HG03064 (cell line): ENCODE results near the gene TGFBRAP1.
"Not testable (repeated sequence)": the region's sequence is repeated elsewhere in the genome, so short reads cannot be mapped to it uniquely, and the experiment has no call there.

Experiments used
- ATAC-seq: cut with Tn5 transposase; IDR thresholded peaks from one replicate; pipeline ENCODE4 v1.9.1; 2021; ENCODE audit warnings: low read depth; ENCODE audit not compliant: unreplicated experiment

TGFBRAP1 gene

DNA sequence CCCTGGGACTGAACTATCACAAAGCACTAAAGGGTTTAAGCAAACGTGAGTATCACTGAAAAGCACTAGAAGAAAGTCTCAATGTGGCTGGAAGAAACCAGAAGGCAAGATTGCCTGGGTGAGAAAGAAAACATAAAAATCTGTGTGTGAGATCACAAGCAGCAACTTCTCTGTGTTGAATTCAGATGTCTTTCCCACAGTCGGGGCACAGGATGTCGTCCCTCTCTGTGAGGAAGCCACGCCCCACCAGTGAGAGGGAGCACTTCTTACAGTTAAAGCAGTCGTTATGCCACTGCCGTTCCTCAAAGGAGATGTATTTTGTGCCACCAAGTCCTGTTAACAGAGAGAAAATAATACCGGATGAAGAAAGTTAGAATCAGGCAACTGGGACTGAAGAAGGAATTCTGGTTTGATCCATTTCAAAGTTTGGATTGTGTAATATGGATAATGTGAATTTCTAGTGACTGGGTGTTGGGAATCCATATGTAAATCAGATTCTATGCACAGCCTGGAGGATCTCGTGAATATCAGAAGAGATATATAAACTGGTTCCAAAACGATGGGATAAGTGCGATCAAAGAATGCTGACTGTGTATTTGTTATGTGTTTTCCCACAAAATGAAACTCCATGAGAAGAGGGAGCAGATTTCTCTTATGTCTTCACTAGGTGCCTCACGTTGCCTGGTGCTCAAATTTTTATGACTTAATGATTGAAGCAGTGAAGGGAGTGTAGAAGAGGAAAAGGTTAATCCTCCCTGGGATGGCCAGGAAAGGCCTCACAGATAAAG lies 31.8 kb upstream of the TGFBRAP1 start:
- ATAC-seq = no peak

DNA sequence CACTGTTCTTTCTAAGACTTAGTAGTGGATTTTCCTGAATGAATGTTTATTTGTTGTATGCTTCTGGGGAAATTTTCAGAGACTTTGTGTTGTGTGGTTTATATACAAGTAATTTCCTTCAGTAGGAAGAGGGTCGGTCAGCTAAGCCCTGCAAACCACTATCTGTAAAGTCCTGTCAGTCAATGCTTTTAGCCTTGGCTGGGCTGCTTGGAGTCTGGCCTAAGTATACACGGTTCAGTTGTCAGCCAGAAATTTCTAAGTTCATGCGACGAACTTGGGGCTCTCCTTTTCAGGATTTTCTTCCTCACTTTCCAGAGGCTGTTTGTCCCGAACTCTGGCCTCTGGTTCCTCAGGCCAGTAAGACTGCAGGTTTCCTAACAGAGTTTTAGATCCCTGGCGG lies 29.1 kb upstream of the TGFBRAP1 start:
- ATAC-seq = no peak

DNA sequence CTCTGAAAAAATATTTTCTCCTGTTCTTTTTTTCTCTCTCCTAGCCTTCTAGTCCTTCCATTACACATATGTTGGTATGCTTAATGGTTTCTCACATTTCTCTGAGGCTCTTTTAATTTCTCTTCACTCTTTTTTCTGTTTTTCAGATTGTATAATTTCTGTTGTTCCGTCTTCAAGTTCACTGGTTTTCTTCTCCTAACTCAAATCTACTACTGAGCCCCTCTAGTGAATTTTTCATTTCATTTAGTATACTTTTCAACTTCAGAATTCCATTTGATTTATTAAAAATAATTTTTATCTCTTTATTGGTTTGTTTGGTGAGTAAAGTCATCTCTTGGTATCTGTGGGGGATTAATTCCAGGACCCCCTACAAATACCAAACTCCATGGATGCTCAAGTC lies 27.6 kb upstream of the TGFBRAP1 start:
- ATAC-seq = no peak

DNA sequence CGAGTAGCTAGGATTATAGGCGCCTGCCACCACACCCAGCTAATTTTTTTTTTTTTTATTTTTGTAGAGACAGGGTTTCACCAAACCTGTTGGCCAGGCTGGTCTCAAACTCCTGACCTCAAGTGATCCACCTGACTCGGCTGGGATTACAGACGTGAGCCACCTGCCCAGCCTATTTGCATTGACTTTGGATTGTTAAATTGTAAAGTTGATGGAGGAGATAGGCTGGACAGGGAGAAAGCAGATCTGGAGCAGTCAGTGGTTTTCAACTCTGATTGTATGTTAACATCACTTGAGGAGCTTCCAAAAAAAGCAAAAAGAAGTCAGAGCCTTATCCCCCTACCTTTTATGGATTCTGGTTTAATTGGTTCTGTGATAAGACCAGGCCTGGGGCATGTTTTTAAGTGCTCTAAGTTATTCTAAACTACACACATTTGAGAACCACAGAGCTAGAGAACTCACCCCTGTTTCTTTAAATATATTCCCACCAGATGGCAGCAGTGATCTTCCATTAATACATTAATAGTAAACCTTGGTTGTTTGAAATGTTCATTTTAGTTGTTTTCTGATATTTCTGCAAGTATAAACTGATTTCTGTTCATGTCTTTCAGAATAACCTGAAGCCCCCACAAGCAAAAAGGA lies 15.3 kb upstream of the TGFBRAP1 start:
- no peak for ATAC-seq

DNA sequence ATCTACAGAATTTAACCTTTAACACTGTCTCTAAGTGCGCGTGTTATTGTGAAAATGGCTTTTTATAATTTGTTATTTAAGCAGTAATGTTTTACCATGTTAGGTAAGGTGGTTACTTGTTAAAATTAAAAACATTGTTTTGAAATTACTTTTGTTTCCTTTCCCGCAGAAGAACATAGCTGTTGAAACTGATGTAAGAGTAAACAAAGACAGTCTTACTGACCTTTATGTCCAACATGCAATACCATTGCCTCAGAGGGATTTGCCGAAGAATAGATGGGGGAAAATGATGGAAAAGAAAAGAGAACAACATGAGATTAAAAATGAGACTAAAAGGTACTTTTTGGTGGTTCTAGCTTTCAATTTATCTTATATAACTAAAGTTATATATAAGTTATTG lies 9.9 kb upstream of the TGFBRAP1 start:
- ATAC-seq = no peak

DNA sequence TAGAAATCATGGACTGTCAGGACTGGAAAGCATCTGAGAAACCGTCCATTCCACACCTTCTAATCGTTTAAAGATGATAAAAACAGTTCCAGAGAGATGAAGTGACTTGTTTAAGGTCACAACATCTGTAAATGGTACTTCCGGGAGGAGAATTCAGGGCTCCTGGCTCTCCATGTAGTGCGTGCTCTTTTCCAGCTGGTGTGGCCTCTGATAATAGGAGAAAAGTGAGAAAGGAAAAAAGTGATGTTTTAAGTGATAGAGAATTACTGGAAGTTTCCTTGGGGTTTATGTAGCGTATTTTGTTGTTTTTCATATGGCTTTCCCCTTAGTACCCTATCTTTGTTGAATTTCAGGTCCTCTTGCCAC lies 8.5 kb upstream of the TGFBRAP1 start:
- peak; percentile 9 for ATAC-seq

DNA sequence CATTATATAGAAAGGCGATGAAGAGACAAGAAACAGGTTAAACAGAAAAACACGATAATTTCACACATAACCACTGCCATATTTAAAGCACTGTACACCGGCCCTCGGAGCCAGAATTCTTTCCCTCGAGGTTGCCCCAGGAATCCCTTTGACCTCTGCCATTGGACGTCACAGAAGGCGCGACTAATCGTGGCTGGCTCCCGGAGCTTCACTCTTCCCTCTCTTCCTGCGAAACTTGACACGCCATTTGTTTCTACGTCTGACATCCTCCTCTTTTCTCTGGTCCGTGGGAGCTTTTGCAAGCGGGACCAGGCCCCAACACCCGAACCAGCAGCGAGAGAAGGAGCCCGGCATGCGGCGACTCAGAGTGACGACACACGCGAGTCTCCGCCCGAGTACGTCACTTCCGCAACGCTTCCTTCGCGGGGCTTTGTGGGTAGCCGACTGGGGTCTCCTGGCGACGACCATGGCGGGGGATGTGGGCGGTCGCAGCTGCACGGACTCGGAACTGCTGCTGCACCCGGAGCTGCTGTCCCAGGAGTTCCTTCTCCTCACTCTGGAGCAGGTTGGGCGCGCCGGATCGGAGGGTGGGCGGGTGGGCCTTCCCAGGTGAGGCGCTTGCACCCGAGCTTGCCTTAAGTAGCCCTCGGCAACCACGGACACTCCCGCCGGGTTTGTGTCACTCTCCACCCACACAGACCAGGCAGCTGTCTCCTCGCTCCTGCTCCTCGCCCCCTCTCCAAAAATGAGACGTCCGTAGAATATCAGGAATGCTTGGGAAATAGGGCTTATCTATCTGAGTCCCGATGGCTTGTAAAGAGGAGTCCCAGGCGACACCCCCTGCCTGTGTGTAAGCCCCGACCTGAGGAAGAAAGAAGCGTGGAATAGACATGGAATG lies 7.8 kb upstream of the TGFBRAP1 start, which contains the start of gene C2orf49:
Gene C2orf49, plus strand, starts transcription at position 419 of the 898 bp plus-strand sequence. Its CDS starts 48 bp downstream, at position 467.
- peak; percentile 85 for ATAC-seq

DNA sequence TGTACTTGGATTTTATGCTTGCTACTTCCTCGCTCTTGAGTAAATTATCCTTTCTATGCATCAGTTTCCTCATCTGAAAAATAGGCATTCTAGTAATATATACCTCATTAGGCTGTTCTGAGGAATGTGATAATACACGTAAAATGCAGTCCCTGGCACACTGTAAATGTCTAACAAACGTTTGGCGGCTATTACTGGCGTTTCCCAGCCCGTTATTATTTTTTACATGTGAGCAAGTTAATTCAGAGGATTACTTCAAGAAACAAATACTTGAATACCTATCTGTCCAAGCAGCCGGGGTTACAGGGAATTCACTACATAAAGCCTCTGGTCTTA lies 7.2 kb upstream of the TGFBRAP1 start:
- ATAC-seq = no peak

DNA sequence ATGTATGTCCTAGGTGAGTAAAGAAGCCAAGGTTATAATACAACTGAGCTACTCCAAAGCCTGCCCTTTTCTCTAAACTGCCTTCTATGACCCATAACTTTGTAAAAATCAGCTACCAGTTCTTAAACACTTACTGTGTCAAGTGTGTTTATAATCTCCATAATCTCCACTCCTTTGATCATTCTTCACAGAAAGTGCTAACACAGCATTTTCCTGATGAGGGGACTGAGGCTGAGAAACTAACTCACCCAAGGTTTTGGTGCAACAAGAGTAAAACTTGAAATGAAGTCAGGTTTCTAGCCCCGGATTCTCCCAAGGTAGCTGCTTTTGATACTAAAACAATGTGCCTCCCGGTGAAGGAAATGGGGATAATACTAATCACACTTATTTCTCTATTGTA lies 5.9 kb upstream of the TGFBRAP1 start:
- no peak for ATAC-seq

DNA sequence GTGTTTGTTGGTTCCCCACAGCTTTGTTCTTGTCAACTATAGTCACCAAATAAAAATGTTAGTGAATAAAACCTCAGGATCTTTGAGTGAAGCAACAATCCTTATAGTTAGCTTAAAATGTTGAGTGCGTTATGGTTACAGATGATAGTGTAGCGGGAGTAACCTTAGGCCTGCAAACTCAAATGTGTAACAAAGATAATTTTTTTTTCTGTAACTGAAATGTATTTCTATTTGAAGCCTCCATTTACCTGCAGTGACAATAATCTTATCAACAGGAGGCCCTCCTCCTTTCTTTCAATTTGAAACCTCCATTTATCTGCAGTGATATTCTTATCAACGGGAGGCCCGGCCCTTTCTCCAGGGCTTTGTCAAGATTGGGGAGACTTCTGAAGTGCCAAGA lies 4.7 kb upstream of the TGFBRAP1 start:
- ATAC-seq = no peak

DNA sequence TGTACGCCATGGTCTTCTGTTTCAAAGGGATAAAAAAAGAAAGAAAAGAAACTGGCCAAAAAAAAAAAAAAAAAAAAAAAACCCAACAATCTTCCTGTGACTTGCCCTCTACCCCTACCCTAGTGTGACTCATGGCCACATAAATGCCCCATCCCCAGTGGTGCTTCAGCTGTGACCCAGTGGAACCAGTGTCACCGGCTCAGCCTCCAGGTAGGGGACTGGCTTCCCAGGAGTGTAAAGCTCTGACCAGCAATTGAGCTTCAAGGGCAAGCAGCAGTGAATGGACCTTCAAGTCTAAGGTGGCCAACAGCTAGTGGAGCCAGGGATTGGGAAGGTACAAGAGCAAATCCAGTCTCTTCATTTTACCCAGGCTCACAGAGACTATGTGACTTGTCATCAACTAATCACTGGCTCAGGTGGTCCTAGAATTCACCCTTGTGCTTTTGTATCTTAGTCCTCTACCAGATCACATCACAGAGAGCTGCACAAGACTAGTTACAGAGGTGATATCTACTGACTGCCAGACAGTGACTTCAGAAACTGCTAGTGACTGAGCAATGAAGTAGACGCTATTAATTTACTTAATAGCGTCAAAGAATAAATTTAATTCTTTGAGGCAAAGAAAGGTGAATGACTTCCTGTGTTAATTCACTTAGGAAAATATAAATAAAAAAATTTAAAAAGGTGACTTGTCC lies 1.3 kb upstream of the TGFBRAP1 start:
- ATAC-seq = no peak

DNA sequence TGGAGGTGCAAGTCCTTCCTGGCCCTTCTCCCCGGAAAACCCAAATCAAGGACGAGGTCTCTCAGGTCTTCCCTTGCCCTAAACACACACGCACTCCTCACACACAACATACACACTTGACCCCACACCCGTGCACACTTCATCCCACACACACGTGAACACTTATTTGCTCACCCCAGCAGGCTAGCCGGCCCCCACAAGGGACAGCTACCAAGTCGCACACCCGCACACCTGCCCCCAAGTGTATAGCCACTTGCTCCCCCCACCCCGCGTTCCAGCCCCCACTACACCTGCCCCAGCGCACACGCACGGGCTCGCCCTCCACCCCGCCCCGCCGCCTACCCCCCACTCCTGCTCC lies 359 bp downstream of the TGFBRAP1 start:
- peak; percentile 3 for ATAC-seq

DNA sequence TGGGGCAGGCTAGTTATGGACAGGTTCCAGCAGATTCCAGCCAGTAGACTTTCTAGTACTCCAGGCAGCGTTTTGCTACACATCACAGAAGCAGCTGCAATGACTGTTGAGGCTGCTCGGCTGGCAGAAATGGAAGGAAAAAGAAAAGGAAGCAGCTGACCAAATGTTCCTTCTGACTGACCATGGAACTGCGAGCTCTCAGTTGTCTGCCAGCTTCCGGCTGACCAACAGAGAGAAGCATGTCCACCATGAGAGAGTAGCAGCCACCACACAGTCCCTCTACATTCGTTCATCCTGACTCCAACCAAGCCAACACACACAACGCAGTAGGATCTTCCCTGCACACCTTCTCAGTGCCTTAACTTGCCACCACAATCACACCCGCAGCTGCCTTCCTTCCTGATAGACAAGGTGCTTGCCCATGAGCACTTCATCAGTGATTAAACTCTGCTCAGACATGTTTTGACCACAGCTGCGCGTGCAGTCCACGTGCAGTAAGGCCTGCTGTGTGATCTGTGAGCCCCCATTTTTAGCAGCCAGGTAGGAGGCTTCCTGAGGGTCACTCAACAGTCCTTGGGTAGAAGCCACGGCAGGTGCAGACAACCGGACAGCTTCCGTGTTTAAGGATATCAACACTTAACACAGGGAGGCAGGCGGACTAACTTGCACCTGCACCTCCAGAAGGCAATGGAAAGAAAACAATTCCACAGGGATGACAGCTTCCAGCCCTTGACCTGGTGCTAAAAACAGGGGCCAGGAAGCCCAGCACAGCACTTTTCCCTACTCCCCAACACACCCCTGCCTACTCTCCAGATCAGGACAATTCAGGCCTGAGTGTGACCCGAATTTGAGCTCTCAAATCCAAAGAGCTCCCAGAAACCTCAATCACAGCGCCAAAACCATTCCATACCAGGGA lies 996 bp downstream of the TGFBRAP1 start:
- no peak for ATAC-seq

DNA sequence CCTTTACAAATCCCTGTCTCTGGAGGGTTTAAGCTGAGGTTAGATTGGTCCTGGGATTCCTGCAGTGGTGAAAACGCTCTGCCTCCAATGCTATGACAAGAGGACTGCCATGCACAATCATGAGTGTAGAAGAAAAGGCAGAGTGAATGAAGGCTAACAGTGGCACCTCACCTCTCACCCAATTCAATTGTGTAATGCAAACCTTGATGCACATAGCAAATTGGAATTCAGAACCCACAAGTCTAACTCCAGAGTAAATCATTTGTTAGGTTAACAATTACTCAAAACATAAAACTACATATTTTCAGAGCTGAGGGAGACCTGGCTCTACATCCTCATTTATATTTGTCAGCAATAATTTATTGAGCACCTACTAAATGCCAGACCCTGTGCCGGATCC lies 1.8 kb downstream of the TGFBRAP1 start:
- no peak for ATAC-seq

DNA sequence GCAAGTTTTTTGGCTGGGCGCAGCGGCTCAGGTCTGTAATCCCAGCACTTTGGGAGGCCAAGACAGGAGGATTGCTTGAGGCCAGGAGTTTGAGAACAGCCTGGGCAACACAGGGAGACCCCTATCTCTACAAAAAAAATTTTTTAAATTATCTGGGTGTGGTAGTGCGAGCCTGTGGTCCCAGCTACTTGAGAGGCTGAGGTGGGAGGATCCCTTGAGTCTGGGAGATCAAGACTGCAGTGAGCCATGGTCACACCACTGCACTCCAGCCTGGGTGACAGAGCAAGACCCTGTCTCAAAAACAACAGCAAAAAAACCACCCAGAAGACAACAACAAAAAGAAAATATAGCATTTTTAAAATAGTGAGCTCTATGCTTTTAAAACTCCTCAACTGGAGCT lies 2.3 kb downstream of the TGFBRAP1 start:
- not testable (repeated sequence) for ATAC-seq

DNA sequence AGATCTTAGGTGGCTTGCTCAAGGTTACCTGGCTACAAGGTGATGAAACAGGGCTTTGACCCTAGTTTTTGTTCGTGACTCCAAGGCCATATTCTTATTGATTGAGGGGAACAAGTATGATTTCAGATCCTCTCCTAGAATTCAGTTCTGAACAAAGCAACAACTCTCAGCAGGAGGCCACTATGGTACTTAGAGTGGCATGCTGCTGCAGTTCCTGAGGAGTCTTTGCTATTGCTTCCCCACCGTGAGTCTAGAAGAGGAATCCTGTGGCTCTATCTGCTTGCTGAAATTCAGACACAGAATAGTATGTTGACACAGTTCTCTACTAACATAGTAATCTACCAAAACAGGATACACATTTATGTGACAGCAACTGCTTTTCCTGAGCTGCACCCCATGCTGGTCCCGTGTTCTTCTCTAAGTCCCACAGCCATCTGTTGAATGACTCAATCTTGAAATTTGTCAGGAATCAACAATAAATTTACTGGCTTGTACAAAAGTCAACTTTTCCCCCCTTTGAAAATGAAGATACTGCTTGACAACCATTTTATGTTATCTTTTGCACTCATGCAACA lies 4.1 kb downstream of the TGFBRAP1 start:
- ATAC-seq = no peak

DNA sequence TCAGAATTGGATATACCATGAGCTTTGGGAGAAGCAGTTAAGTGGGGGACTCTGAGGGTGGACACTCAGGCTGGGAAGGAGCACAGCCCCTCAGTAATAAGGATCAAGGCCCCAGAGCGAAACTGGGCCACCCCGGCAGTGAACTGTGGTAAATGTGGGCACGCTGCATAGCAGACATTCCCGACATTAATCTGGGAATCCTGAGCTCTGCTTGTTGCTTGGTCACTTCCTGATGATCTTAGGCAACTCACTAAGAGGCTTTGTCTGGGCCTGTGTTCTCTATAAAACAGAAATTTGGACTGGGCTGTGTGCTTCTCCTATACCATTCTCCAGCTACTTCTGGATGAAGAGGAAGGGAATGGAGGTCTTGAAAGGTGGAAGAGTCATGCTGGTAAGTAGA lies 4.8 kb downstream of the TGFBRAP1 start:
- no peak for ATAC-seq

DNA sequence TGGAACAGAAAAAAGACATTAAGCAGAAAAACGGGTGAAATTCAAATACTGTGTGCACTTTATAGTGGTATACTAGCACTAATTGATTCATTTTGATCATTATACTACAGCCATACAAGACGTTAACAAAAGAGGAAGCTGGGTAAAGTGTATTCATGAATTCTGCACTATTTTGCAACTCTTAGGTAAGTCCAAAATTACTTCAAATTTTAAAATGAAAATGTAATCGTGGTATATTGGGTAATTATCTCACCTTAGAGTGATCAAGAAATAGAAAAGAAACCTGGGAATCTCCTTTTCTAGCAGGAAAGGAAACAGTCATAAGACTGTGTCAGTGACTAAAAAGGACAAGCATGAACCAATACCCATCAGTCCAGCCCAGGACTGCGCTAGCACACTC lies 5.4 kb downstream of the TGFBRAP1 start:
- ATAC-seq = no peak

DNA sequence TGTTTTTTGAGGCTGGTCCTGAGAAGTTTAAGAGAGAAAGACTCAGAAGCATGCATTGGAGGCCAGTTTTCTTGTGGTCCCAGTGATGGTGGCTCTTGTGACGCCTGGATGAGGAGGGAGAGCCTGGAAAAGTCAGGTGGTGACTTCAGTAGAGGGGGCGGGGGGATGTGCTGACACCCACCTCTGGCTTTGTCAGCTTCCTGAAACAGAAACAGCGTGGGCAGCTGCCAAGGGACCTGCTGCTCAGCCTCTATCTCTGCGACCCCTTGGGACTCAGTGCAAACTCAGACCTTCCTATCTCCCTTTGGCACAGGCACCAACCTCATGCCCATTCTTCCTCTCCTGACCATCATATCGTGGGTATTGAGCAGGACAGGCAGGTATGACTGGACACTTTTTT lies 6.4 kb downstream of the TGFBRAP1 start:
- ATAC-seq = no peak
